ENCODE results near the gene WIZ. TPM values are rescaled to one million over a fixed set of nuclear protein-coding genes. Genes with fewer than 3 reads are reported as not detected.

The WIZ gene
- total RNA-seq, 2 donors from 2014 or later = 22.4 to 44.2 TPM

- Histone ChIP-seq H3K9me3 (no peaks in the 10 kb centered on the region), H3K4me3 (no peak overlapping the region), H3K36me3 (no peaks in the 10 kb centered on the region), H3K4me1 (peaks cover 0 to 9% of the 10 kb centered on the region in 2 donors), H3K27ac (no peak overlapping the region), H3K27me3 (peaks cover 3 to 5% of the 10 kb centered on the region in 2 donors)
- DNase-seq (ENCODE audit: low spot score) = no peak
- TF ChIP-seq CTCF (IDR thresholded peaks at IDR 0.05) = no peak
These were observed 17.3 kb upstream of the WIZ start for GRCh38 chr19:15466851-15467733.

- Histone ChIP-seq H3K4me1 (peaks cover 0 to 6% of the 10 kb centered on the region in 2 donors), H3K36me3 (no peaks in the 10 kb centered on the region), H3K27ac (no peak within 1 kb of the TSS), H3K27me3 (peaks cover 3 to 5% of the 10 kb centered on the region in 2 donors), H3K9me3 (no peaks in the 10 kb centered on the region), H3K4me3 (peak within 1 kb of the TSS; percentile 21 to 43)
- no peak for DNase-seq (ENCODE audit: low spot score)
- TF ChIP-seq CTCF (IDR thresholded peaks at IDR 0.05) = no peak
These were observed 14.9 kb upstream of the WIZ start, which contains the start of gene RASAL3 for GRCh38 chr19:15464394-15465385. RASAL3 (minus strand) TSS chr19:15464544; CDS start chr19:15464358, 186 bp downstream.

GRCh38 chr19:15463861-15464371 lies 14.2 kb upstream of the WIZ start:
- TF ChIP-seq CTCF (IDR thresholded peaks at IDR 0.05) = no peak
- H3K36me3 ChIP-seq = no peaks in the 10 kb centered on the region
- H3K27me3 ChIP-seq = peaks cover 0 to 5% of the 10 kb centered on the region in 2 donors
- no peak for DNase-seq (ENCODE audit: low spot score)
- no peaks in the 10 kb centered on the region for H3K4me1 ChIP-seq
- H3K27ac ChIP-seq = no peak overlapping the region
- H3K4me3 ChIP-seq = peak overlapping the region; percentile 21 to 43
- H3K9me3 ChIP-seq = no peaks in the 10 kb centered on the region

GRCh38 chr19:15461694-15462093 lies 11.9 kb upstream of the WIZ start:
- Histone ChIP-seq H3K9me3 (no peaks in the 10 kb centered on the region), H3K36me3 (no peaks in the 10 kb centered on the region), H3K27ac (no peak overlapping the region), H3K27me3 (peaks cover 5 to 7% of the 10 kb centered on the region in 2 donors), H3K4me3 (no peak overlapping the region), H3K4me1 (peaks cover 0 to 13% of the 10 kb centered on the region in 2 donors)
- no peak for DNase-seq (ENCODE audit: low spot score)
- TF ChIP-seq CTCF (IDR thresholded peaks at IDR 0.05) = no peak

- H3K4me3 ChIP-seq = peak overlapping the region in 1 of 2 donors; percentile 28
- no peaks in the 10 kb centered on the region for H3K36me3 ChIP-seq
- no peak overlapping the region for H3K27ac ChIP-seq
- H3K27me3 ChIP-seq = peaks cover 2 to 18% of the 10 kb centered on the region in 2 donors
- DNase-seq (ENCODE audit: low spot score) = no peak
- H3K9me3 ChIP-seq = no peaks in the 10 kb centered on the region
- TF ChIP-seq CTCF (IDR thresholded peaks at IDR 0.05) = no peak
- H3K4me1 ChIP-seq = peaks cover 0 to 27% of the 10 kb centered on the region in 2 donors
These were observed 8.1 kb upstream of the WIZ start for GRCh38 chr19:15457701-15458484.

All from right atrium auricular region (tissue), 2 donors.